ENCODE measurements around the gene VPS16. TPM values are rescaled to one million over a fixed set of nuclear protein-coding genes. Genes with fewer than 3 reads are reported as not detected.
"Not testable (repeated sequence)": the region's sequence is repeated elsewhere in the genome, so short reads cannot be mapped to it uniquely, and the experiment has no call there.

The VPS16 gene
- total RNA-seq, 1 donor from 2014 or later = 19.7 TPM

DNA sequence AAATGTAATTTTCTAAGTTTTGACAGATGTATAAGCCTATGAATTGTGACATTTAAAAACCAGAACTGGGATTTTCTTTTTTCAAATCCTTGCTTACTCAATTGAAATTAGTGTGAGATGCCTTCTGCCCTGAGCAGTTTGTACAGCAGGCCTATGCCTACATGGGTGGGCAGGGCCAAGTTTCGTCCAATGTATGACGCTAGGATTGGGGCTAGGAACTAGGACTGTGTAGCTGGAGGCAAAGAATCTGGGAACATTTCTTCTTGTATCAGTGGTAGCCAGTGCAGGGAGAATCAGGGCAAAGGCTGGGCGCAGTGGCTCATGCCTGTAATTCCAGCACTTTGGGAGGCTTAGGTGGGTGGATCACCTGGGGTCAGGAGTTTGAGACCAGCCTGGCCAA lies 28.8 kb downstream of the VPS16 start:
- no peak for DNase-seq (ENCODE audit: low spot score)

DNA sequence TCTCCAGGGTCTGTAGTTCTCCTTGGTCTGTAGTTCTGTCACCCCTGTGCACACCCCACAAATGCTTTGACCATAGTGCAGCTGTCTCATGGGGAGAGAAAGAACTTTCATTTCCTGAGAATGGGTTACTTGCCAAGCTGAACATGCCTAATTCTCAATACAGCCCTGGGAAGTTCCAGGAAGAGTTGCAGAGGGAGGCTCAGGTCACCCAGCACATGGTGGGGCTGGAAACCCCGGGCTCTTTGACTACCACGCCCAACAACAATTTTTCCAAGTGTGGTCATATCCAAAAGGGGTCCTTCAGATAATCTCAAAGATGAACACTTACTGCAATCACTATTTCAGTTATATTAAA lies 30.5 kb downstream of the VPS16 start:
- peak; percentile 10 for DNase-seq (ENCODE audit: low spot score)

DNA sequence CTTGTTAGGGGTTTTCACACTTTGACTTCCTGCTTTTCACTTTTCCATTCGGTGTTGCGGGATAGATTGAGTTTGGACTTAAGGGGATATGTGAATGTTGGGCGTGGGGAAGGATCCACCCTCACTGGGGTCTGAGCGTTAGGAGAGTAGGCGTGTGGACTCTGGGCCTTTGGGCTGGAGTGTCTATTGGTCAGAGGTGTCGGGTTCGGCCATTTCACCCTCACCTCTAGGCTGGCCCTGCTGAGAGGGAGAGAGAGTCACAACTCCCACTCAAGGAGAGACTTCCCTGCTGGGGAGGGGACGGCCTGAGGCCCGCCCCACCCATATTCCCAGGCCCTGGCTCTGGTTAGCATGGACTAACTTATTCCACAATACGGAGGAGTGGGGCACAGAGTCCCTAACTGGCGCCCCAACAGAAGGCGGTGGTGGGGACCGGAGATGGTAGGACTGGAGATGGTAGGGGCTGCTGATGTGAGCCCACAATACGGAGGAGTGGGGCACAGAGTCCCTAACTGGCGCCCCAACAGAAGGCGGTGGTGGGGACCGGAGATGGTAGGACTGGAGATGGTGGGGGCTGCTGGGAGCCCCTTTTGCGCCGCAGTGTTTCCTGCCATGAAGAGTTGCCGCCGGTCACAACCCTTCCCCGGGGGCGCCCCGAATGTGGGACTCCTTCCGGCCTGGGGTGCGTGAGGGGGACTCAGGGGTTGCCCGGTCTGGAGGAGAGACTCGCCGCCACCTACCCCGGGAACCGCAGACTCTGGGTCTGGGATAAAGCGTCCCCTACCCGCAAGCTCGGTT lies 31.3 kb downstream of the VPS16 start:
- DNase-seq (ENCODE audit: low spot score) = no peak

DNA sequence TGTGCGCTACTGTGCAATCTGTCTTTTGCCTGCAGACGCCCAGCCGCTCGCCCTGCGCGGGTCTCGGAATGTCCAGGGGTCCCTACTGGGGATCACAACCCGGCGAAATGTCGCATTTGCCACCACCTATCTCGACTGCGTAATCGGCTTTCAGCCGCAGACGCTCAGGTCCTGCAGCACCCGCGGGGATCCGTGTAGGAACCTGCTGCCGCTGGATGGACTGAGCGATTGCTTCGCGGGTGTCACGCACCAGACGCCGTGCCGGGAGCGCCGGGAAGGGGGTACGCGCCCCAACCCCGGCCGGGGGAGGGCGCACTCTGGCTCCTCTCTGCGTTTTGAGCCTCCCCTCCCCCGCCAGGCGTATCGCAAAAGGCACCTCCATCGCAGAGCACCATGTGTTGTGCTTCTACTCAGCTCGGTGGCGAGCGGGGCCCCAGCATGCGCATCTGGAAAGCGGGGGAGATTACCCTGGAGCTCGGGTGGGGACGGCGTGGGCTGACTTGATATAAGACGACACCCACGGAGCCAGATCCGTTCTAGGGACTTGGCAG lies 32.0 kb downstream of the VPS16 start:
- peak; percentile 37 for DNase-seq (ENCODE audit: low spot score)

DNA sequence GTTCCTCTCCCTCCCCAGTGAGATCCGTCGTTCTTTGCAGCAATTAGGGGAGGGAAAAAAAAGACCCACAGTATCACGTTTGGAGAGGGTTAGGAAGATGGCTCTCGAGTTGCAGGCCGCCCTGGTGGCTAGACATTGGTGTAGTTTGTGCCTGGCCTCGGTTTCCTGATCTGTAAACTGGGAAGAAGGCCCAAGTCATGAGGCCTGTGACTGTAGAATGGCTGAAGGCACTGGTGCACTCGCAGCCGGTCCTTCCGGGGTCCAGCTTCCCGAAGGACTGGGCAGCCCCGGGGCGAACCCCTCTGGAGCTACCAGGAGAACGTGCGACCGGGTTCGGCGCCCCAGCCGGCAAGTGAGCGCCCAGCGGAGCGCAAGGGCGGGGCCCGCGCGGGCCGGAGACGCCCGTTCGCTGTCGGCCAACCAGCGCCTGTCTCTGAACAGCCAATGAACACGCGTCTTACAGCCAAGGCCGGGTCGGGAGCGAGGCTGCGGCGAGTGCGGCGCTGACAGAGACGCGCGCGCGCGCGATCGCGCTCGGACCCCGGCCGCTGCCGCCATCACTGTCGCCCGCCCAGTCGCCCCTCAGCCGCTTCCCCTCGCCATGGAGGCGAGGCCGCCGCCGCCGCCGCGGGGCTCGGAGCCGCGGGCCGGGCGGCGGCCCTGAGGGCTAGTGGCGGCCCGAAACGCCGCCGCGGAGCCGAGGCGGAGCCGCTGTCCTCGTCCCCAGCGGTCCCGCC lies 32.6 kb downstream of the VPS16 start, which contains the start of gene PTPRA:
TSS of gene PTPRA (plus strand) at position 472 of the 737 bp plus-strand sequence. CDS start 90,797 bp downstream, outside the sequence.
- peak; percentile 94 for DNase-seq (ENCODE audit: low spot score)

DNA sequence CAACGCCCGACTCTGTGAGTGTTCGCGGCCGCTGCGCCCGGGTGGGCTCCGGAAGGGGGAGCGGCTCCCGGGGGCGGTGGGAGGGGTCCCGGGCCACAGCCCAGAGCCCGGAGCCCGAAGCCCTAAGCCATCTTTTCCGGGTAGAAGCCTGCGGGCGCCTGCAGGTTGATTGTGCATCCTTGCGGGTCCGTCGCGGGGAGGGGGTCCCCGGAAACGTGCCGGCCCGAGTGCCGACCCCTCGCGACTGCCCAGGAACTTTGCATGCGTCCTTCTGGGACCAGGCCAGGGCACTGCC lies 33.1 kb downstream of the VPS16 start:
- DNase-seq (ENCODE audit: low spot score) = no peak

DNA sequence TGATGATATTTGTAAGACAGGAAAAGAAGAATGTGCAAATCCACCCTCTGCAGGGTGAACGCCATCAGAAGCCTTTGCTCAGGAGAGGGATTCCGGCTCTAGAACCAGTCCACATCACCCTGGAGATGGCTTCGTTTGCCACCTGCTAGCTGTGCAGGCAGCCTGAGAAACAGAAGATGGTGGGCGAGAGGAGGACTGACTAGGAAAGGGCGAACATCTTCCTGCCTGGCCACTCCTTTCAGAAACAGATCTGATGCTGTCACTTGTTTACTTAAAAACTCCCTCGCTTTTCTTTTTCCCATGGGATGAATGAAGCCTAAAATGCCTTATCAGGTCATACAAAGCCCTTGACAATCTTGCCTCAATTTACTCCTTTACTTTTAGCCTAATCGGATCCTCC lies 33.9 kb downstream of the VPS16 start:
- DNase-seq (ENCODE audit: low spot score) = no peak

DNA sequence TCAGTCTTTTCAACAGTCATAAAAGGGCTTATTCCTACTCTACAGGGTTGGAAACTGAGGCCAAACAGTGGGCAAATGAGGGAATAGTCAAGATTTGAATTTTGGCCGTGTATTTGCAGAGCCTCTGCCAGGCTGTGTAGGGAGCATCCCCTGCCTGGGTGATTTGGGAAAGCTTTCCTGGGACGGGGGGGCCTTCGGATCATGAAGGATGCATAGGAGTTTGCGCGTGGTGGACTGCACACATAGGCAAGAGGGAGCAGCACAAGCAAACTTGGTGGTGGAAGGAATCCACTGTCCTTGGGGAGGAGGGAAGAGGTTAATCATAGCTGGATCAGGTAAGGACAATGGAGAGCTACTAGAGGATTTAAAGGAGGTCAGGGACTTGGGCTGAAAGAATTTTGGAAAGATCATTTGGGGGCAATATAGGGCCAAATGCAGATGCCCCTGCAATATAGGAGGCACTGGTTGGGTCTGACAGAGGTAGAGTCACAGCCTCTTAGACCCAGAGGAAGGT lies 35.2 kb downstream of the VPS16 start:
- no peak for DNase-seq (ENCODE audit: low spot score)

DNA sequence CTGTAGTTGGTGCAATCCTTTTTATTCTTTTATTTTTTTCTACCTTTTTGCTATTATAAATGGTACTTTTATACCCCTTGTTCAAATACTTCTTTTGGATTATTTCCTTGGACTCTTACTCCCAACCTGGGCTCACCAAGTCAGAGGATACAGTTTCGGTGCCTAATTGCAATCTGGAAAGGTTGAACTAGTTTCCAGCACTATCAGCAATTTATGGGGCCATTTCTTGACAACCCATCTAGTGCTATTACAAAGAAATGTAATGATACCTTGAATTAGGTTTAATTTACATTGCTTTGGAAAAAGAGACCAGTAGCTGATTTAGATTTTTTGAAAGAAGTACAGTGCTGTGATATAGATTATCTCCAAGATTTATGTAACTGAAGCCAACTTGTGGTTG lies 38.0 kb downstream of the VPS16 start:
- no peak for DNase-seq (ENCODE audit: low spot score)

DNA sequence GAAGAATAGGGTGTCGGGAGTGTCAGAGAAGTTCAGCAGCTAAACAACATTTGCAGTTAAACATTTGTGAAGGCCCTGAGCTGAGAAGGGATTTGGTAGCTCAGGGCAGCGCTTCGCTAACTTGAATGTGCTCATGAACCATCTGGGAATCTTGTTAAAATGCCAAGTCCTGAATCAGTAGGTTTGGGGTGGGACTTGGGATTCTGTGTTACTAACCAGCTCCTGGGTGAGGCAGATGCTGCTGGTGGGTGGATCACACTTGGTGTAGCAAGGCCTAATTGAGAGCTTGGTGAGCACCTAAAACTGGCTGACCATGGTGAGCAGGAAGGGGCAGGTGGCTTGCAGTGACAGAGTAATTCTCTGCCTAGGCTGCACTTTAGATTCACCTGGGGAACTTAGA lies 38.6 kb downstream of the VPS16 start:
- DNase-seq (ENCODE audit: low spot score) = peak; percentile 96

DNA sequence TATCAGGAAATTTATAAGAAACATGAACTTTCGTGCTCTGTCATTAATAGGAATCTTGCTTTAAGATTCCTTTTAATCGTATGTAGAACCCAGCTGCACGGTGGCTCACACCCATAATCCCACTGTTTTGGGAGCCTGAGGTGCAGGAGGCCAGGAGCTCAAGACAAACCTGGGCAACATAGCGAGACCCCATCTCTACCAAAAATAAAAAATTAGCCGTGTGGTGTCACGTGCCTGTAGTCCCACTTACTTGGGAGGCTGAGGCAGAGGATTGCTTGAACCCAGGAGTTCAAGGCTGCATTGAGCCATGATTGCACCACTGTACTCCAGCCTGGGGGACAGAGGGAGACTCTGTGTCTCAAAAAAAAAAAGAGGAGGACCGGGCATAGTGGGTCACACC lies 40.1 kb downstream of the VPS16 start:
- no peak for DNase-seq (ENCODE audit: low spot score)

DNA sequence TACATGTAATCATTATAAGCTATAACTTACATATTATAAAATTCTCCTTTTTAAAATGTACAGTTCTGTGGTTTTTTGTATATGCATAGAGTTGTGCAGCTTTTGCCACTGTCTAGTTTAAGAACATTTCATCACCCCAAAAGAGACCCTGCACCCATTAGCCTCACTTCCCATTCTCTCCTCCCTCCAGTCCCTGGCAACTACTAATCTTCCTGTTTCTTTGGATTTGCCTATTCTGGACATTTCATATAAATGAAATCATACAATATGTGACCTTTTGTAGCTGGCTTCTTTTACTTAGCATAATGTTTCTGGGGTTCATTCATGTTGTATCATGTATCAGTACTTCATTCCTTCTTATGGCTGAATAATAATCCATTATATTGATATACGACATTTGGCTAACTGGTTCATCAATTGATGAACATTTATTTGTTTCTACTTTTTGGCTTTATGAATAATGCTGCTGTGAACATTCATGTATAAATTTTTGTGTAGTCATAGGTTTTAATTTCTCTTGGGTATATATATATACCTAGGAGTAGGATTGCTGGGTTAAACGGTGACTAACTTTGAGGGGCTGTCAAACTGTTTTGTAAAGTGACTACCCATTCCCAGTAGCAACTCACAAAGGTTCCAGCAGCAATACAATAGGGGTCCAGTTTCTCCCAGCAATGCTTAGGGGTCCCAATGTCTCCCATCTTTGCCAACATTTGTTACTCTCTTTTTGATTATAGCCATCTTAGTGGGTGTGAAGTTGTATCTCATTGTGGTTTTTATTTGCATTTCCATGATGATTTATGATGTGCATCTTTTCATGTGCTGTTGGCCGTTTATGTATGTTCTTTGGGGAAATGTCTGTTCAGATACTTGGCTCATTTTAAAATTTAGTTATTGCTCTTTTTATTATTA lies 43.4 kb downstream of the VPS16 start:
- DNase-seq (ENCODE audit: low spot score) = no peak

DNA sequence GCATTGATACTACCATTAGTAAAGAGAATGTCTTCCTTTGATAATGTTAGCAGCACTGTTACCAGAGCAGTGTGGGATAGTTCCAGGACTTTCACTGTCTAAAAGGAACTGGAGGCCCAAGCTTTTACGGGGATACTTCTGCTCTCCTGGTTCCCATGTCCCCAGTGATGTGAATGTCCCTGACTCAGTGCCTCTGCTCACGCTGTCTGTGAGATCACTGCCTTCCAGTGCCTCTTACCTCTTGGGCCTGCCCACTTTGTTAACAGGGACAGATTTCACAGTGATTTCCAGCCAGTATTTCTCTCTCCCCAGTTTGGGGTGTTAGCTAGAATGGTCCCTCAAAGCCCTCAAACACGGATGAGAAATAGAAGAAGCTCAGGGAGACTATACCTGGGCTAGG lies 47.2 kb downstream of the VPS16 start:
- no peak for DNase-seq (ENCODE audit: low spot score)

DNA sequence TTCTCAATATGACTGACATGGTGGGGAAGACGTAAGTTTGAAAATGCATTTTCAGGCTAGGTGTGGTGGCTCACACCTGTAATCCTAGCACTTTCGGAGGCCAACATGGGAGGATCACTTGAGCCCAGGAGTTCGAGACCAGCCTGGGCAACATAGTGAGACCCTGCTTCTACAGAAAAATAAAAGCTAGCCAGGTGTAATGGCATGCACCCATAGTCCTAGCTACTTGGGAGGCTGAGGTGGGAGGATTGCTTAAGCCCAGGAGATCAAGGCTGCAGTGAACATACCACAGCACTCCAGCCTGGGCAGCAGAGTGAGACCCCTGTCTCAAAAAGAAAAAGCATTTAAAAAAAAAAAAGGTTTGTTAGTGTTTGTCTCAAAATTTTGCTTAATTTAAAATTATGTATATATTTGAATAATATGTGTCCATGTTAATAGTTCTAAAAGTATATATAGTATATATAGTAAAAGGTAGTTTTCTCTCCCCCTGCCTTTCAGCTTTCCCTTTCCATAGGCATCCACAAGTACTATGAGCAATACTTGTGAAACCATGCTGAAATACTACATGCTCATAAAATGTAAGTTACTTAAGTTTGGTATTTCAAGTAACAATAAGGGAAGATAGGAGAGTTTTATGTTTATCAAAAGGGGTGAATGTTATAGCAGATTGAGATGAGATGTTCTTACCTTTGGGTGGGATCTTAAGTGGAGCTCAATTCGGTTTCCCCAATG lies 47.8 kb downstream of the VPS16 start:
- DNase-seq (ENCODE audit: low spot score) = no peak

DNA sequence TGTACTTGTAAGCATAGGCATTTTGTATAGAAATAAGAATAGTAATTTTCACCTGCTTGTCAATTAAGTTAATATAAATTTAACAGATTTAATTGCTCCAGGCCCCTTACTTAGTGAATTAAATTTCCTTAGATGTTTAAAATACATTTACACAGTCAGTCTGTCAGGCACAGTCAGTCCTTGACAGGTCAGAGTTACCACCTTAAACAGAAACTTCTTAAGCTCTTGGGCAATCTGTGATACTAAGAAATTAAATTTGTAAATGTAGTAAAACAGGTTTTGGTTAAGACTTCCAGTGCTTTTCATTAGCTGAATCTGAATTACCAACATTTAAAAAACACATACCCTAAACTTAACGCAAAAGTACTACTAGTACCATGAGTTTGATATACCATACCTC lies 48.7 kb downstream of the VPS16 start:
- DNase-seq (ENCODE audit: low spot score) = no peak

DNA sequence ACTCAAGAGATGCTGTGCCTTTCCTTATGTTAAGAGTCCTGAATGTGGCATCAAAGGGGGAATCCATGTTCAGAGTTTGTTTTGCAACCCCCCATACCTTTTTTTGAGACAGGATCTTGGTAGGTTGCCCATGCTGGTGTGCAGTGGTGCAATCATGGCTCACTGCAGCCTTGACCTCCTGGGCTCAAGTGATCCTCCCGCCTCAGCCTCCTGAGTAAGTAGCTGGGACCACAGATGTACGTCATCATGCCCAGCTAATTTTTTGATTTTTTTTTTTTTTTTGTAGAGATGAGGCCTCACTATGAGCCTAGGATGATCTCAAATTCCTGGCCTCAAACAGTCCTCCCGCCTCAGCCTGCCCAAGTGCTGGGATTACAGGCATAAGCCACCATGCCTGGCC lies 49.3 kb downstream of the VPS16 start:
- no peak for DNase-seq (ENCODE audit: low spot score)

DNA sequence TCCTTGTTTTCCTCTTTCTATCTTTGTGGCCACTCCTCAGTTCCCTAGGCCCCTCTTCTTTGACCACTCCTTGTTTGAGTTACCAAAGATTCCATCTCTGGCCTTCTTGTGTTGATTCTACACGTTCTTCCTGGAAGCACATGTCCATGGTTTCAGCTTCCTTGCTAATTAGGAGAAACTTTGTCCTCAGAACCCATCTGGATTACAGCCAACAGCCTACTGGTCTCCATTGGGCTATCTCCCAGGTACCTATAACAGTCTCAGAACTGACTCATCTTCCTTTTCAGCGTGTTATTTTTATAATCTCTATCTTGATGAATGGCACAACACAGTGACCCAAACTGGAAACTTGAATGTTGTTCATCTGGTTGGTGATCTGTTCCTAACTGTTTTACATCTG lies 50.2 kb downstream of the VPS16 start:
- no peak for DNase-seq (ENCODE audit: low spot score)

DNA sequence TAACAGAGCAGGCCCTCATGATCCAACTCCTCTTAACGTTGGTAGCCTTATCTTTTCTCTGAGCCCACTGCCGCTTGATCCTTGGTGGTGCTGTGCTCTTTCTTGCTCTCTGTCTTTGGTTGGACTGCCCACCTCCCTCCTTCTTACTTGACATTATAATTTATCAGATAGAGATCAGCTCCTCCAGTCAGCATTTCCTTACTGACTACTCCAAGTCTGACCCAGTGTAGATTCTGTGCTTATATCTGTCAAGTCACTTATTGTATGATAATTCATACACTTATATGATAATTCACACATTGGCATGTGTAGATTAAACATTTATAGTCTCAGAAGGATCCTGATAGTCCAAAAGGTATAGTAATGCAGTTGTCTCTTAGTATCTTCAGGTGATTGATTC lies 50.8 kb downstream of the VPS16 start:
- no peak for DNase-seq (ENCODE audit: low spot score)

DNA sequence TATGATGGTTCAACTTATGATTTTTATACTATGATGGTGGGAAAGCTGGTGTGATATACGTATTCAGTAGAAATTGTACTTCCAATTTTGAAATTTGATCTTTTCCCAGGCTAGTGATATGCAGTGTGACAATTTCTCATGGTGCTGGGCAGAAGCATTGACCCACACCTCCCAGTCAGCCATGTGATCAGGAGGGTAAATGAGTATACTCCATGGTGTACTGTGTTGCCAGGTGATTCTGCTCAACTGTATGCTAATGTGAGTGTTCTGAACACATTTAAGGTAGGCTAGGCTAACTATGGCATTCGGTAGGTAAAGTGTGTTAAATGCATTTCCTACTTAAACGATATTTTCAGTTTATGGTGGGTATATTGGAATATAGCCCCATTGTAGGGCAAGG lies 51.8 kb downstream of the VPS16 start:
- no peak for DNase-seq (ENCODE audit: low spot score)

DNA sequence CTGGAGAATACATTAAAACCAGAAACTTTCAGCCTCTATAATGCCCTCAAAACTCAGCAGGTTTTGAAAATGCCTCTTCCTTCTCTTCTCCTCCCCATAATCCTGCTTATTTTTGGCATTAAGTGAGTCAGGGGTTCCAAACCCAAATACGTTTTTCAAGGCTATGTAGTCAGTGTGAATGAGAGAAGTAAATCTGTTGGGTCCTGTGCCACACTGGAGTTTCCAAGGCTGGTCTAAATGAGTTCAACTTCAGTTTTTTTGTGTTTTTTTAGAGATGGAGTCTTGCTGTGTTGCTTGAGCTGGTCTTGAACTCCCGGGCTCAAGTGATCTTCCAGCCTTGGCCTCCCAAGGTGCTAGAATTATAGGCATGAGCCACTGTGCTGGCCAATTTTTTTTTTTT lies 53.7 kb downstream of the VPS16 start:
- DNase-seq (ENCODE audit: low spot score) = no peak

DNA sequence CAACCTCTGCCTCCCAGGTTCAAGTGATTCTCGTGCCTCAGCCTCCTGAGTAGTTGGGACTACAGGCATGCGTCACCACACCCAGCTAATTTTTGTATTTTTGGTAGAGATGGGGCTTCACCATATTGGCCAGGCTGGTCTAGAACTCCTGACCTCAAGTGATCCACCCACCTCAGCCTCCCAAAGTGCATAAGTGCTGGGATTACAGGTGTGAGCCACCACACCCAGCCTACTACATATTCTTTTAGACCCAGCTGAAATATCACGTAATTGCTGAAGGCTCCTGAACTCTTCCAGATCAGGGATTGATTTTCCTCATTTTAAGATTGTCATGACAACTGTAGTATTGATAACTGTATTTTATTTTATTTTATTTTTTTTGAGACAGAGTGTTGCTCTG lies 54.6 kb downstream of the VPS16 start:
- DNase-seq (ENCODE audit: low spot score) = not testable (repeated sequence)
